Mammary microvascular endothelial cell (primary cell): ENCODE measurements around the gene ADAMTS16. TPM values are rescaled to one million over a fixed set of nuclear protein-coding genes. Genes with fewer than 3 reads are reported as not detected.

ENCODE experiments used
- total RNA-seq: library from RNA; depleted of rRNA; stranded (reverse); fragments of >200 nt; gene quantifications from 2 replicates; pipeline ENCODE4 v1.2.3, GENCODE V29; 2015

Gene ADAMTS16, protein sequence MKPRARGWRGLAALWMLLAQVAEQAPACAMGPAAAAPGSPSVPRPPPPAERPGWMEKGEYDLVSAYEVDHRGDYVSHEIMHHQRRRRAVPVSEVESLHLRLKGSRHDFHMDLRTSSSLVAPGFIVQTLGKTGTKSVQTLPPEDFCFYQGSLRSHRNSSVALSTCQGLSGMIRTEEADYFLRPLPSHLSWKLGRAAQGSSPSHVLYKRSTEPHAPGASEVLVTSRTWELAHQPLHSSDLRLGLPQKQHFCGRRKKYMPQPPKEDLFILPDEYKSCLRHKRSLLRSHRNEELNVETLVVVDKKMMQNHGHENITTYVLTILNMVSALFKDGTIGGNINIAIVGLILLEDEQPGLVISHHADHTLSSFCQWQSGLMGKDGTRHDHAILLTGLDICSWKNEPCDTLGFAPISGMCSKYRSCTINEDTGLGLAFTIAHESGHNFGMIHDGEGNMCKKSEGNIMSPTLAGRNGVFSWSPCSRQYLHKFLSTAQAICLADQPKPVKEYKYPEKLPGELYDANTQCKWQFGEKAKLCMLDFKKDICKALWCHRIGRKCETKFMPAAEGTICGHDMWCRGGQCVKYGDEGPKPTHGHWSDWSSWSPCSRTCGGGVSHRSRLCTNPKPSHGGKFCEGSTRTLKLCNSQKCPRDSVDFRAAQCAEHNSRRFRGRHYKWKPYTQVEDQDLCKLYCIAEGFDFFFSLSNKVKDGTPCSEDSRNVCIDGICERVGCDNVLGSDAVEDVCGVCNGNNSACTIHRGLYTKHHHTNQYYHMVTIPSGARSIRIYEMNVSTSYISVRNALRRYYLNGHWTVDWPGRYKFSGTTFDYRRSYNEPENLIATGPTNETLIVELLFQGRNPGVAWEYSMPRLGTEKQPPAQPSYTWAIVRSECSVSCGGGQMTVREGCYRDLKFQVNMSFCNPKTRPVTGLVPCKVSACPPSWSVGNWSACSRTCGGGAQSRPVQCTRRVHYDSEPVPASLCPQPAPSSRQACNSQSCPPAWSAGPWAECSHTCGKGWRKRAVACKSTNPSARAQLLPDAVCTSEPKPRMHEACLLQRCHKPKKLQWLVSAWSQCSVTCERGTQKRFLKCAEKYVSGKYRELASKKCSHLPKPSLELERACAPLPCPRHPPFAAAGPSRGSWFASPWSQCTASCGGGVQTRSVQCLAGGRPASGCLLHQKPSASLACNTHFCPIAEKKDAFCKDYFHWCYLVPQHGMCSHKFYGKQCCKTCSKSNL
- total RNA-seq, result not detected in 2 replicates

DNA sequence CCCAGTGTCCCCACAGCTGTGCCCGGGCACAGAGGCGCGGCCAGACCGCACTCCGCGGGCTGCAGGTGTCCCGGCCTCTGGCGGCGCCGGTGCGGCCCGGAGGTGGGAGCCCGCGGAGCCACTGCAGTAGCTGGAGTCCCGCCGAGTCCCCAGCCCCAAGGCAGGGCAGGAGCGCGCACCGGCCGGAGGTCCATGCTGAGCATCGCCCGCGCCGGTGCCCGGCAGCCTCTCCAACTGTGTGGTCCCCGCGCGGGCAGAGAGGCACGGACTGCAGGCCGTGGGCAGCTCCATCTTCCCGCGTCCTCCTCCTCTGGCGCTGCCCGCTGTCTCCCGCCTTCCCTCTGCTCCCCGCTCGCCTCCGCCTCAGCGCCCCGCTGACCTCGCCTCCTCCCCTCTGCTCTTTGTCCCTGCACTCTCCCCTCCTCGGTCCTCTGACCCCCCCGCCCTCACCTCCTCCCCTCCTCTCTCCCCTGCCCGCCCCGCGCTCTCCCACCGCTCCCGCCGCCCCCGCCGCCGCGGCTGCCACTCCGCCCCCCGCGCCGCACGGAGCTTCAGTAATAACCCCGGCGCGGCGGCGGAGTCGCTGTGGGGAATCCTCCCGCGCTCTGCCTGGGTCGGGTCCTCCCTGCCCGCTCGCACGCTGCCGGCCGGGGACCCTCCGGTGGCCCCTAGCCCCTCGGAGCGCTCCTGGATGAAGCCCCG is at the start of gene ADAMTS16:
Gene ADAMTS16, plus strand, starts transcription at position 554 of the 702 bp plus-strand sequence. Its CDS starts 138 bp downstream, at position 692.

